Testis (tissue), 2 donors: Measurements from ENCODE around the gene API5.

Source experiments
- POLR2A ChIP-seq: fragments of 450-650 bp; IDR thresholded peaks from one replicate; pipeline ENCODE4 v1.6.1; 2017; ENCODE audit warnings: antibody characterized with exemption, mild to moderate bottlenecking, moderate library complexity
- TF ChIP-seq, protein P1 (sequence below), 3 experiments: fragments of 450-650 bp in 2 of 3; fragments of 200-600 bp in 1 of 3; sonication (generic) in 1 of 3; IDR thresholded peaks; one replicate each; pipeline ENCODE4 v1.5.1; 2016 to 2019; ENCODE audit warnings: antibody characterized with exemption in 3 of 3, mild to moderate bottlenecking in 2 of 3, moderate library complexity in 1 of 3

DNA sequence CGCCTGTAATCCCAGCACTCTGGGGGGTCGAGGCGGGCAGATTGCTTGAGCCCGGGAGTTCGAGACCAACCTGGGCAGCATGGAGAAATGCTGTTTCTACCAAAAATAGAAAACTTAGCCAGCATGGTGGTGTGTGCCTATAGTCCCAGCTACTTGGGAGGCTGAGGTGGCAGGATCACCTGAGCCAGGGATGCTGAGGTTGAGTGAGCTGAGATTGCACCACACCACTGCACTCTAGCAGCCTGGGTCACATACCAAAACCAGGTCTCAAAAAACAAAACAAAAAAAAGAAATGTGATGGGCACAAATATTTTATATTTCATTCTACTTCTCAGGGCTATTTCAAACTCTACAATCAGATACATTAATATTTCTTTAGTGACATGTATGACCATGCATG is 72.6 kb downstream of the API5 start:
- TF ChIP-seq, protein P1, sequence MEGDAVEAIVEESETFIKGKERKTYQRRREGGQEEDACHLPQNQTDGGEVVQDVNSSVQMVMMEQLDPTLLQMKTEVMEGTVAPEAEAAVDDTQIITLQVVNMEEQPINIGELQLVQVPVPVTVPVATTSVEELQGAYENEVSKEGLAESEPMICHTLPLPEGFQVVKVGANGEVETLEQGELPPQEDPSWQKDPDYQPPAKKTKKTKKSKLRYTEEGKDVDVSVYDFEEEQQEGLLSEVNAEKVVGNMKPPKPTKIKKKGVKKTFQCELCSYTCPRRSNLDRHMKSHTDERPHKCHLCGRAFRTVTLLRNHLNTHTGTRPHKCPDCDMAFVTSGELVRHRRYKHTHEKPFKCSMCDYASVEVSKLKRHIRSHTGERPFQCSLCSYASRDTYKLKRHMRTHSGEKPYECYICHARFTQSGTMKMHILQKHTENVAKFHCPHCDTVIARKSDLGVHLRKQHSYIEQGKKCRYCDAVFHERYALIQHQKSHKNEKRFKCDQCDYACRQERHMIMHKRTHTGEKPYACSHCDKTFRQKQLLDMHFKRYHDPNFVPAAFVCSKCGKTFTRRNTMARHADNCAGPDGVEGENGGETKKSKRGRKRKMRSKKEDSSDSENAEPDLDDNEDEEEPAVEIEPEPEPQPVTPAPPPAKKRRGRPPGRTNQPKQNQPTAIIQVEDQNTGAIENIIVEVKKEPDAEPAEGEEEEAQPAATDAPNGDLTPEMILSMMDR (IDR thresholded peaks at IDR 0.05), result no peak
- no peak for TF ChIP-seq POLR2A
